NCI-H2107 treated with DMSO at 0.1 percent for 48 hours (cell line): ENCODE data around the gene FAM193B.

Source experiments
- DNase-seq: peaks from one replicate; lab custom pipeline; 2025; ENCODE audit not compliant: unreplicated experiment; lab: John Stamatoyannopoulos, UW

FAM193B gene

GRCh38 chr5:177516601-177517568 is 37.5 kb downstream of the FAM193B start, which contains the start of gene DDX41:
Gene DDX41 (minus strand): TSS chr5:177516961. CDS start chr5:177516945, 16 bp downstream.
- peak; percentile 88 for DNase-seq

GRCh38 chr5:177515580-177515979 is 38.8 kb downstream of the FAM193B start:
- no peak for DNase-seq

GRCh38 chr5:177514541-177514940 is 39.8 kb downstream of the FAM193B start:
- no peak for DNase-seq

GRCh38 chr5:177513500-177513899 is 40.9 kb downstream of the FAM193B start:
- no peak for DNase-seq

GRCh38 chr5:177512736-177513380 is 41.5 kb downstream of the FAM193B start:
- DNase-seq: no peak

- DNase-seq: no peak
Observed at GRCh38 chr5:177511796-177512675, 42.3 kb downstream of the FAM193B start.

GRCh38 chr5:177511181-177511580 is 43.2 kb downstream of the FAM193B start:
- DNase-seq: no peak

GRCh38 chr5:177510567-177511053 is 43.8 kb downstream of the FAM193B start:
- DNase-seq: no peak

- no peak for DNase-seq
Observed at GRCh38 chr5:177509991-177510566, 44.3 kb downstream of the FAM193B start.

- no peak for DNase-seq
Observed at GRCh38 chr5:177509381-177509951, 44.9 kb downstream of the FAM193B start, which contains the start of gene DOK3. Gene DOK3 (minus strand): TSS chr5:177509826. CDS start chr5:177509540, 286 bp downstream.

- DNase-seq: no peak
Observed at GRCh38 chr5:177508837-177509236, 45.5 kb downstream of the FAM193B start.

GRCh38 chr5:177508221-177508611 is 46.1 kb downstream of the FAM193B start:
- DNase-seq: no peak

- no peak for DNase-seq
Observed at GRCh38 chr5:177507596-177508220, 46.7 kb downstream of the FAM193B start.

GRCh38 chr5:177507165-177507564 is 47.2 kb downstream of the FAM193B start:
- DNase-seq: no peak

- no peak for DNase-seq
Observed at GRCh38 chr5:177505075-177505474, 49.3 kb downstream of the FAM193B start.

- no peak for DNase-seq
Observed at GRCh38 chr5:177504086-177505056, 50.0 kb downstream of the FAM193B start.

- no peak for DNase-seq
Observed at GRCh38 chr5:177503351-177504085, 50.8 kb downstream of the FAM193B start.

GRCh38 chr5:177502886-177503285 is 51.5 kb downstream of the FAM193B start:
- no peak for DNase-seq
